PC-9 (cell line): ENCODE results near the gene ELOVL5. TPM values are rescaled to one million over a fixed set of nuclear protein-coding genes. Genes with fewer than 3 reads are reported as not detected.

Source experiments
- BruUV-seq: library from RNA; stranded (reverse); fragments of 400-500 nt; replicated peaks from 2 replicates; lab custom pipeline; 2021; lab: Mats Ljungman, UMichigan
- CTCF ChIA-PET: fragments of 300-600 bp; sonication (Branson Sonifier 250); formaldehyde crosslinking; loops from one replicate; lab custom pipeline; 2022; ENCODE audit warnings: antibody characterized with exemption; lab: Charles Lee
- POLR2A ChIA-PET: fragments of 300-600 bp; sonication (Branson Sonifier 250); formaldehyde crosslinking; loops from one replicate; lab custom pipeline; 2022; ENCODE audit warnings: antibody characterized with exemption; ENCODE audit not compliant: unreplicated experiment; lab: Charles Lee
- DNase-seq, 2 experiments: peaks; one replicate each; pipeline versions ENCODE4 v3.0.0 to v3.0.0-alpha.2; 2015 to 2022; ENCODE audit warnings: mixed read lengths in 1 of 2
- H2AFZ ChIP-seq: fragments of 200-600 bp; sonication (generic); 2 replicates; pipeline ENCODE4 v1.8.1; 2017; ENCODE audit warnings: antibody characterized with exemption
- H3F3A ChIP-seq: fragments of 200-600 bp; sonication (generic); 2 replicates; pipeline ENCODE4 v1.8.1; 2017; ENCODE audit warnings: antibody characterized with exemption, mild to moderate bottlenecking, low read depth; ENCODE audit not compliant: insufficient read depth
- H3K27ac ChIP-seq: fragments of 200-600 bp; sonication (generic); 2 replicates; pipeline ENCODE4 v1.6.1; 2016; ENCODE audit warnings: mixed run types
- H3K27me3 ChIP-seq: fragments of 200-600 bp; sonication (generic); 2 replicates; pipeline ENCODE4 v1.6.1; 2016; ENCODE audit warnings: low read depth, mixed run types; ENCODE audit not compliant: insufficient read depth
- H3K36me3 ChIP-seq: fragments of 200-600 bp; sonication (generic); 2 replicates; pipeline ENCODE4 v1.6.1; 2016; ENCODE audit warnings: low read depth, mixed run types
- H3K4me1 ChIP-seq: fragments of 200-600 bp; sonication (generic); replicated peaks from 2 replicates; pipeline ENCODE4 v1.6.1; 2016; ENCODE audit warnings: mixed run types; ENCODE audit not compliant: insufficient read depth
- H3K4me2 ChIP-seq: fragments of 200-600 bp; sonication (generic); 2 replicates; pipeline ENCODE4 v1.6.1; 2017; ENCODE audit warnings: mixed run types
- H3K4me3 ChIP-seq: fragments of 200-600 bp; sonication (generic); 2 replicates; pipeline ENCODE4 v1.6.1; 2016; ENCODE audit warnings: mixed run types
- H3K79me2 ChIP-seq: fragments of 200-600 bp; sonication (generic); 2 replicates; pipeline ENCODE4 v1.6.1; 2017; ENCODE audit warnings: low read depth, mixed run types
- H3K9me2 ChIP-seq: fragments of 200-600 bp; sonication (generic); 2 replicates; pipeline ENCODE4 v1.8.1; 2017; ENCODE audit warnings: mild to moderate bottlenecking; ENCODE audit not compliant: insufficient read depth
- H3K9me3 ChIP-seq: fragments of 200-600 bp; sonication (generic); 2 replicates; pipeline ENCODE4 v1.8.1; 2016; ENCODE audit warnings: low read depth; ENCODE audit not compliant: insufficient read depth
- H4K20me1 ChIP-seq: fragments of 200-600 bp; sonication (generic); 2 replicates; pipeline ENCODE4 v1.8.1; 2017; ENCODE audit not compliant: insufficient read depth
- CTCF ChIP-seq: fragments of 200-600 bp; sonication (generic); conservative IDR thresholded peaks from 2 replicates; pipeline ENCODE4 v1.6.1; 2017; ENCODE audit warnings: mixed run types, antibody characterized with exemption, mild to moderate bottlenecking, moderate library complexity
- EZH2 ChIP-seq: fragments of 200-600 bp; sonication (generic); IDR thresholded peaks from 2 replicates; pipeline ENCODE4 v1.8.0; 2017; ENCODE audit warnings: antibody characterized with exemption, low read depth
- intact Hi-C: fragments of 100-400 bp; cut with micrococcal nuclease; formaldehyde crosslinking; loops from one replicate; pipeline ENCODE4 v1.10.0; 2022; ENCODE audit not compliant: unreplicated experiment
- total RNA-seq: library from RNA; stranded (reverse); gene quantifications from 2 replicates; pipeline ENCODE4 v1.2.3, GENCODE V29; 2021

The ELOVL5 gene
- total RNA-seq, 1 experiment from 2014 or later = 108 TPM

- TF ChIP-seq EZH2 = no peak
- no peak overlapping the region for H3K4me3 ChIP-seq
- no peaks in the 10 kb centered on the region for H3K36me3 ChIP-seq
- H3K9me2 ChIP-seq = no peaks in the 10 kb centered on the region
- no peaks in the 10 kb centered on the region for H3K27me3 ChIP-seq
- peaks cover 28% of the 10 kb centered on the region for H3F3A ChIP-seq
- ChIA-PET CTCF (no interaction called here), POLR2A (no interaction called here)
- no peaks in the 10 kb centered on the region for H3K9me3 ChIP-seq
- H3K4me1 ChIP-seq = peaks cover 36% of the 10 kb centered on the region
- DNase-seq = peak in 1 of 2 experiments; percentile 40
- no TSS peak for BruUV-seq
- no peaks in the 10 kb centered on the region for H3K79me2 ChIP-seq
- peak overlapping the region; percentile 84 for H3K27ac ChIP-seq
- intact Hi-C loops = loop anchor here (5.0 kb wide), 1 partner anchor 185 kb away; no protein-coding TSS in a partner anchor
- no peak overlapping the region for H2AFZ ChIP-seq
- H3K4me2 ChIP-seq = peak overlapping the region; percentile 85
- H4K20me1 ChIP-seq = no peaks in the 10 kb centered on the region
Measured at GRCh38 chr6:53357576-53358360, 9.0 kb upstream of the ELOVL5 start.

- Histone ChIP-seq H3K9me3 (no peaks in the 10 kb centered on the region), H3K4me2 (no peak overlapping the region), H3K79me2 (peaks cover 4% of the 10 kb centered on the region), H3F3A (peaks cover 19% of the 10 kb centered on the region), H3K4me3 (no peak overlapping the region), H4K20me1 (no peaks in the 10 kb centered on the region), H3K27me3 (no peaks in the 10 kb centered on the region), H3K36me3 (no peaks in the 10 kb centered on the region), H3K27ac (no peak overlapping the region), H2AFZ (no peak overlapping the region), H3K9me2 (no peaks in the 10 kb centered on the region), H3K4me1 (peaks cover 29% of the 10 kb centered on the region)
- POLR2A ChIA-PET = no interaction called here
- intact Hi-C loops = no loop called here
- CTCF ChIA-PET = no interaction called here
- BruUV-seq = no TSS peak
- DNase-seq = no peak
- TF ChIP-seq EZH2 = no peak
- TF ChIP-seq CTCF = no peak
Measured at GRCh38 chr6:53353624-53354023, 4.9 kb upstream of the ELOVL5 start.

- H3K27me3 ChIP-seq = no peaks in the 10 kb centered on the region
- H3K9me3 ChIP-seq = no peaks in the 10 kb centered on the region
- H3K9me2 ChIP-seq = no peaks in the 10 kb centered on the region
- CTCF ChIA-PET = no interaction called here
- intact Hi-C loops = no loop called here
- H4K20me1 ChIP-seq = peaks cover 4% of the 10 kb centered on the region; the same call in 1 of the 2 replicates
- H3K27ac ChIP-seq = no peak overlapping the region
- no peak for DNase-seq
- H2AFZ ChIP-seq = no peak overlapping the region
- no TSS peak for BruUV-seq
- TF ChIP-seq CTCF (no peak), EZH2 (no peak)
- peaks cover 14% of the 10 kb centered on the region for H3K79me2 ChIP-seq
- peaks cover 17% of the 10 kb centered on the region; the same call in 1 of the 2 replicates for H3F3A ChIP-seq
- no peak overlapping the region for H3K4me3 ChIP-seq
- POLR2A ChIA-PET = no interaction called here
- H3K4me2 ChIP-seq = no peak overlapping the region
- no peaks in the 10 kb centered on the region for H3K36me3 ChIP-seq
- peaks cover 17% of the 10 kb centered on the region for H3K4me1 ChIP-seq
Measured at GRCh38 chr6:53352360-53352759, 3.6 kb upstream of the ELOVL5 start.
